Measurements from ENCODE around the gene EDEM2.
"Not testable (repeated sequence)": the region's sequence is repeated elsewhere in the genome, so short reads cannot be mapped to it uniquely, and the experiment has no call there.

The EDEM2 gene

DNA sequence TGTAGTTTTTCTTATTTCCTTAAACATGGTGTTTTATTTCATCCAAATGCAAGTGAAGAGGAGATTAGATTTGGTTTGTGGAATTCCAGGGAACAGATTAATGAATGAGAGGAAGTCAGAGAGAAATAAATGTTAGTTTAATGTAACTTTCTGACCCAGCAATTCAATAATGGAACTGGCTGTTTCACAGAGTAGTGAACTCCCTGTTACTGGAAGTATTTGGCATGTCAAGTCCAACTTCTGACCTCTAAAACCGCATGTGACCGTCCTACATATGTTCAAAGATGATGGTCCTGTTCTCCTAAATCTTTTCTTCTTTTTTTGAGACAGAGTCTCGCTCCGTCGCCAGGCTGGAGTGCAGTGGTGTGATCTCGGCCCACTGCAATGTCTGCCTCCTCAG lies 43.4 kb upstream of the EDEM2 start:
- Histone ChIP-seq H3K27ac (no peak overlapping the region), H3K27me3 (replicated peaks) (no peaks in the 10 kb centered on the region), H3K36me3 (replicated peaks) (no peaks in the 10 kb centered on the region), H3K4me3 (ENCODE audit: low read depth, low read length) (no peak overlapping the region)
- TF ChIP-seq, protein P1, sequence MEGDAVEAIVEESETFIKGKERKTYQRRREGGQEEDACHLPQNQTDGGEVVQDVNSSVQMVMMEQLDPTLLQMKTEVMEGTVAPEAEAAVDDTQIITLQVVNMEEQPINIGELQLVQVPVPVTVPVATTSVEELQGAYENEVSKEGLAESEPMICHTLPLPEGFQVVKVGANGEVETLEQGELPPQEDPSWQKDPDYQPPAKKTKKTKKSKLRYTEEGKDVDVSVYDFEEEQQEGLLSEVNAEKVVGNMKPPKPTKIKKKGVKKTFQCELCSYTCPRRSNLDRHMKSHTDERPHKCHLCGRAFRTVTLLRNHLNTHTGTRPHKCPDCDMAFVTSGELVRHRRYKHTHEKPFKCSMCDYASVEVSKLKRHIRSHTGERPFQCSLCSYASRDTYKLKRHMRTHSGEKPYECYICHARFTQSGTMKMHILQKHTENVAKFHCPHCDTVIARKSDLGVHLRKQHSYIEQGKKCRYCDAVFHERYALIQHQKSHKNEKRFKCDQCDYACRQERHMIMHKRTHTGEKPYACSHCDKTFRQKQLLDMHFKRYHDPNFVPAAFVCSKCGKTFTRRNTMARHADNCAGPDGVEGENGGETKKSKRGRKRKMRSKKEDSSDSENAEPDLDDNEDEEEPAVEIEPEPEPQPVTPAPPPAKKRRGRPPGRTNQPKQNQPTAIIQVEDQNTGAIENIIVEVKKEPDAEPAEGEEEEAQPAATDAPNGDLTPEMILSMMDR (IDR thresholded peaks at IDR 0.05; ENCODE audit: low read depth, low read length, missing control alignments): no peak
- in situ Hi-C loops (cut with HindIII; ENCODE audit: low pct_ligation_motif_present, low sequenced_read_pairs): no loop called here
- DNase-seq: no peak

DNA sequence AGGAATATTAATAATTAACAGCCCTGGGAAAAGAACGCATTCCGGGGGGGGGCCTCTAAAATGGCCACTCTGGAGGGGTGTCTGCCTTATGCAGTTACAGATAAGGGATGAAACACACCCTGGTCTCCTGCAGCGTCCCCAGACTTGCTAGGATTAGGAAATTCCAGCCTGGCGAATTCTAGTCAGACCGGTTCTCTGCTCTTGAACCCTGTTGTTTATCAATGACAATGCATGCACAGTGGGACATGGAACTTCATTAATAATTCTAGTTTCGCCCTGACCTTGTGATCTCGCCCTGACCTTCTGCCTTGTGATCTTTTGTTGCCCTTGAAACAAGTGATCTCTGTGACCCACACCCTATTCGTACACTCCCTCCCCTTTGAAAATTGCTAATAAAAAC lies 42.1 kb upstream of the EDEM2 start:
- H3K36me3 ChIP-seq (replicated peaks); H3K4me3 ChIP-seq (ENCODE audit: low read depth, low read length); H3K27ac ChIP-seq; H3K27me3 ChIP-seq (replicated peaks); in situ Hi-C loops (cut with HindIII; ENCODE audit: low pct_ligation_motif_present, low sequenced_read_pairs); DNase-seq: not testable (repeated sequence)

DNA sequence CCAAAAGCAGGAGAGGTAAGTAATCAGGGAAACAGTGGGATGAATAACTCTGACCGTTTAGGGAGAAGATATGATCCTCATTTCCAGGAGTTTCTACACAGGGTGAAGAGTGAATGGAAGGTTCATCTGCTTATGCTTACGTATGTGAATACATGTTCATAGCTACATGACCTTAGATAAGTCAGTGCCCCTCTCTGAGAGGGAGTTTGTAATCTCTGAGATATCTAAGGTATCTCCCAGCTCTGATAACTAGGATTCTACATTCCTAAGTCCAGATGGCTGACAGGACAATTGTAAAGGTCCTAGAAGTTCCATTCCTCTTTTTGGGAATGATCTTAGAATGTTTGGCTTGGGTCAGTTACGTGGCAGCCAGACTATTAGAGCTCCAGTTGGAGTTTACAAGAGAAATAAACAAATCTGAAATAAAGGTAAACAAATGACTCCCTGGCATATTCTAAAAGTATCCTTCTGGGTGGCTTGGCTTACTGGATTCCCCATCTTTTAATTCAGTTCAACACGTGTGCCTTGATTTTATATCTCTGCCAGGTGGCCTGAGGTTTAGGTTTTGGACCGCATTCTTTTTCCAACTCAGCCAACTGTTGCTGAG lies 40.6 kb upstream of the EDEM2 start:
- H3K27me3 ChIP-seq (replicated peaks): no peaks in the 10 kb centered on the region
- H3K4me3 ChIP-seq (ENCODE audit: low read depth, low read length): no peak overlapping the region
- no peak for DNase-seq
- TF ChIP-seq, protein P1 (IDR thresholded peaks at IDR 0.05; ENCODE audit: low read depth, low read length, missing control alignments): no peak
- in situ Hi-C loops (cut with HindIII; ENCODE audit: low pct_ligation_motif_present, low sequenced_read_pairs): no loop called here
- no peak overlapping the region for H3K27ac ChIP-seq
- H3K36me3 ChIP-seq (replicated peaks): no peaks in the 10 kb centered on the region

DNA sequence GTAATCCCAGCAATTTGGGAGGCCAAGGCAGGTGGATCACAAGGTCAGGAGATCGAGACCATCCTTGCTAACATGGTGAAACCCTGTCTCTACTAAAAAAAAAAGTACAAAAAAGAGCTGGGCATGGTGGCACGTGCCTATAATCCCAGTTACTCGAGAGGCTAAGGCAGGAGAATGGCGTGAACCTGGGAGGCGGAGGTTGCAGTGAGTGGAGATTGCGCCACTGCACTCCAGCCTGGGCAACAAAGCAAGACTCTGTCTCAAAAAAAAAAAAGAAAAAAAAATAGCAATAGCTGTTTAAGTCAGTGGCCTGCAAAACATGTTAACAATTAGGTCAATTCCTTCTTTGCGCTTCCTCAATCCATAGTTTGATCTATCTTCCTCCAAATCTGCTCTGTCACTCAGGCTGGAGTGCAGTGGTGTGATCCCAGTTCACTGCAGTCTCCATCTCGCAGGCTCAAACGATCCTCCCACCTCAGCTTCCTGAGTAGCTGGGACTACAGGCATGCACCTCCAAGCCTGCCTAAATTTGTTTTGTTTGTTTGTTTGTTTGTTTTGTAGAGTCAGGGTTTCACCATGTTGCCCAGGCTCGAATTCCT lies 39.7 kb upstream of the EDEM2 start:
- H3K27ac ChIP-seq; H3K27me3 ChIP-seq (replicated peaks); H3K36me3 ChIP-seq (replicated peaks); in situ Hi-C loops (cut with HindIII; ENCODE audit: low pct_ligation_motif_present, low sequenced_read_pairs); DNase-seq; H3K4me3 ChIP-seq (ENCODE audit: low read depth, low read length): not testable (repeated sequence)

DNA sequence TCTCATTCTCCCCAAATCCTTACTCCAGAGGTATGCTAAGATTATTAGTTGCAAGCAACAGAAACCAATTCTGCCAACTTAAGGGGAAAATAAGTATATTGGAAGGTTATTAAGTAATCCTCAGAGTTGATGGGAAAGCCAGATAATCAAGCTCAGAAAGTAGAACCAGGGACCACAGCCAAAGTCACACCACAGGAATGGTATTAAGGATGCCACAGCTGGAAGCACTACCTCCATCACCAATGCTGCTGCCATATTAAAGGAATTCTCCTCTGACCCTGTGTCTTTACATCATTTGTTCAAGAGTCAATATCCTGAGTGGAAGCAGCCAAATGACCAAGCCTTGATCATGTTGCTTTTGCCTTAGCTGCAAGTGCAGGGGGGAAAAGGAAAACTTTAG lies 34.6 kb upstream of the EDEM2 start:
- H3K36me3 ChIP-seq (replicated peaks): peaks cover 6% of the 10 kb centered on the region
- H3K27me3 ChIP-seq (replicated peaks): no peaks in the 10 kb centered on the region
- in situ Hi-C loops (cut with HindIII; ENCODE audit: low pct_ligation_motif_present, low sequenced_read_pairs): no loop called here
- no peak for DNase-seq
- no peak overlapping the region for H3K4me3 ChIP-seq (ENCODE audit: low read depth, low read length)
- no peak overlapping the region for H3K27ac ChIP-seq
- TF ChIP-seq, protein P1 (IDR thresholded peaks at IDR 0.05; ENCODE audit: low read depth, low read length, missing control alignments): no peak

DNA sequence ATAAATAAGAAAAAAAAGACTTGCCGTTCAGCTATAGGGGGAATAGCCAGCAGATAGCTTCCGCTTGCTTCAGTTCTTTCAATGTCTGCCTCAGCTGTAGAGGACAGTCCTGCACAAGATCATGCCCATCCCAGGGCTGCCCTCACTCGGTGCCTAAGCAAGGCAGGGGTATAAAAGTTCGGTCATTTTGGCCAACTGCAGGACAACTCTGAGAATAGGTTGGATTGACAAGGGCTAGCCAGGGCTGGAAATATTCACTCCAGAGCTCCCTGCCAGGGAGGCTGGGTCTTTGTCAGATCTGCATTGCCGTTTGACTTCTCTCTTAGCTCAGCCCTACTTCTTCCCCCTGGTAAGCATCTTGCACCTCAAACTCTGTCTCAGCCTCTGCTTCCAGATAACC lies 33.1 kb upstream of the EDEM2 start:
- Histone ChIP-seq H3K36me3 (replicated peaks) (peaks cover 14% of the 10 kb centered on the region), H3K27me3 (replicated peaks) (no peaks in the 10 kb centered on the region), H3K4me3 (ENCODE audit: low read depth, low read length) (no peak overlapping the region), H3K27ac (no peak overlapping the region)
- DNase-seq: no peak
- in situ Hi-C loops (cut with HindIII; ENCODE audit: low pct_ligation_motif_present, low sequenced_read_pairs): no loop called here
- TF ChIP-seq, protein P1 (IDR thresholded peaks at IDR 0.05; ENCODE audit: low read depth, low read length, missing control alignments): no peak
